IPS DF 6.9 (cell line): ENCODE data around the gene OR6A2.

Experiments used
- DNase-seq: peaks from one replicate; pipeline ENCODE4 v3.0.0-alpha.2; 2013; ENCODE audit warnings: low read depth, low spot score
- H3K27ac ChIP-seq: one replicate; pipeline ENCODE4 v1.5.1; 2013; ENCODE audit warnings: low read length, control low read depth
- H3K27me3 ChIP-seq: 2 replicates; pipeline ENCODE4 v1.6.1; 2013; ENCODE audit warnings: mild to moderate bottlenecking, low read length; ENCODE audit not compliant: control insufficient read depth, insufficient read depth
- H3K36me3 ChIP-seq: 2 replicates; pipeline ENCODE4 v1.6.1; 2013; ENCODE audit warnings: low read length; ENCODE audit not compliant: control insufficient read depth, insufficient read depth
- H3K4me1 ChIP-seq: 2 replicates; pipeline ENCODE4 v1.6.1; 2013; ENCODE audit warnings: low read length; ENCODE audit not compliant: control insufficient read depth, insufficient read depth
- H3K4me3 ChIP-seq: 2 replicates; pipeline ENCODE4 v1.5.1; 2013; ENCODE audit warnings: mild to moderate bottlenecking, low read length
- H3K9me3 ChIP-seq: 2 replicates; pipeline ENCODE4 v1.6.1; 2013; ENCODE audit warnings: low read length, inconsistent platforms; ENCODE audit not compliant: control insufficient read depth, insufficient read depth
- WGBS: extraction: QIAGEN DNeasy Blood & Tissue Kit; methylation state at CpG from one replicate; pipeline ENCODE4 v1.1.7; 2013; ENCODE audit warnings: mixed read lengths, missing lambda C conversion rate; ENCODE audit not compliant: insufficient read length, insufficient coverage; 5-methylcytosine and 5-hydroxymethylcytosine counted together

Gene OR6A2

GRCh38 chr11:6757373-6757967, 42.0 kb downstream of the OR6A2 start:
- WGBS, result no CpG with 5 or more reads among the region's 2 CpGs
- DNase-seq, result peak; percentile 37

GRCh38 chr11:6755953-6756347, 43.5 kb downstream of the OR6A2 start:
- H3K4me1 ChIP-seq, result no peaks in the 10 kb centered on the region
- WGBS, result no CpG with 5 or more reads among the region's 1 CpG
- H3K27me3 ChIP-seq, result no peaks in the 10 kb centered on the region
- no peaks in the 10 kb centered on the region for H3K9me3 ChIP-seq
- DNase-seq, result no peak
- no peak overlapping the region for H3K27ac ChIP-seq
- H3K36me3 ChIP-seq, result no peaks in the 10 kb centered on the region
- no peak overlapping the region for H3K4me3 ChIP-seq

More at GRCh38 chr11:6757373-6757967, 42.0 kb downstream of the OR6A2 start:
- H3K4me3 ChIP-seq, result no peak overlapping the region
- H3K27ac ChIP-seq, result no peak overlapping the region
- H3K27me3 ChIP-seq, result no peaks in the 10 kb centered on the region
- H3K9me3 ChIP-seq, result no peaks in the 10 kb centered on the region
- no peaks in the 10 kb centered on the region for H3K4me1 ChIP-seq
- no peaks in the 10 kb centered on the region for H3K36me3 ChIP-seq

- WGBS, result no CpG with 5 or more reads among the region's 5 CpGs
- H3K4me1 ChIP-seq, result no peaks in the 10 kb centered on the region
- no peaks in the 10 kb centered on the region for H3K36me3 ChIP-seq
- no peak overlapping the region for H3K4me3 ChIP-seq
- H3K27ac ChIP-seq, result no peak overlapping the region
- H3K27me3 ChIP-seq, result no peaks in the 10 kb centered on the region
- no peaks in the 10 kb centered on the region for H3K9me3 ChIP-seq
- peak; percentile 55 for DNase-seq
These were observed 44.1 kb downstream of the OR6A2 start for GRCh38 chr11:6755303-6755952.

GRCh38 chr11:6747097-6747668, 52.3 kb downstream of the OR6A2 start:
- WGBS, result no CpG with 5 or more reads among the region's 3 CpGs
- Histone ChIP-seq H3K27me3 (no peaks in the 10 kb centered on the region), H3K9me3 (no peaks in the 10 kb centered on the region), H3K27ac (no peak overlapping the region), H3K4me1 (no peaks in the 10 kb centered on the region), H3K4me3 (no peak overlapping the region), H3K36me3 (no peaks in the 10 kb centered on the region)
- no peak for DNase-seq

GRCh38 chr11:6746626-6747025, 52.9 kb downstream of the OR6A2 start:
- DNase-seq, result no peak

GRCh38 chr11:6746086-6746618, 53.3 kb downstream of the OR6A2 start:
- no peak overlapping the region for H3K4me3 ChIP-seq
- no peak overlapping the region for H3K27ac ChIP-seq
- H3K27me3 ChIP-seq, result no peaks in the 10 kb centered on the region
- no peaks in the 10 kb centered on the region for H3K4me1 ChIP-seq
- no CpG with 5 or more reads among the region's 5 CpGs for WGBS
- DNase-seq, result no peak
- no peaks in the 10 kb centered on the region for H3K9me3 ChIP-seq
- no peaks in the 10 kb centered on the region for H3K36me3 ChIP-seq

More at GRCh38 chr11:6746626-6747025, 52.9 kb downstream of the OR6A2 start:
- Histone ChIP-seq H3K4me3 (no peak overlapping the region), H3K27me3 (no peaks in the 10 kb centered on the region), H3K36me3 (no peaks in the 10 kb centered on the region), H3K4me1 (no peaks in the 10 kb centered on the region), H3K27ac (no peak overlapping the region), H3K9me3 (no peaks in the 10 kb centered on the region)
- no CpG with 5 or more reads among the region's 1 CpG for WGBS

- Histone ChIP-seq H3K4me1 (no peaks in the 10 kb centered on the region), H3K27me3 (no peaks in the 10 kb centered on the region), H3K4me3 (no peak overlapping the region), H3K27ac (no peak overlapping the region), H3K36me3 (no peaks in the 10 kb centered on the region), H3K9me3 (no peaks in the 10 kb centered on the region)
- DNase-seq, result no peak
- WGBS, result no CpG with 5 or more reads among the region's 2 CpGs
These were observed 53.9 kb downstream of the OR6A2 start for GRCh38 chr11:6745465-6746015.

- no peaks in the 10 kb centered on the region for H3K9me3 ChIP-seq
- DNase-seq, result no peak
- H3K27me3 ChIP-seq, result no peaks in the 10 kb centered on the region
- no peaks in the 10 kb centered on the region for H3K4me1 ChIP-seq
- 100% methylated on average over 1 of the region's 4 CpGs for WGBS
- H3K27ac ChIP-seq, result no peak overlapping the region
- H3K36me3 ChIP-seq, result no peaks in the 10 kb centered on the region
- no peak overlapping the region for H3K4me3 ChIP-seq
These were observed 54.5 kb downstream of the OR6A2 start for GRCh38 chr11:6745018-6745417.

GRCh38 chr11:6742260-6742659, 57.2 kb downstream of the OR6A2 start:
- Histone ChIP-seq H3K27ac (no peak overlapping the region), H3K4me3 (no peak overlapping the region), H3K4me1 (no peaks in the 10 kb centered on the region), H3K9me3 (no peaks in the 10 kb centered on the region), H3K27me3 (no peaks in the 10 kb centered on the region), H3K36me3 (no peaks in the 10 kb centered on the region)
- no CpG with 5 or more reads among the region's 7 CpGs for WGBS
- DNase-seq, result no peak
